SK-N-SH (cell line): Measurements from ENCODE around the gene CFAP100.
A peak's percentile ranks its signal among the peaks of the same experiment; 100 is the strongest.

Experiments used
- FOXJ3 ChIP-seq: sonication (generic); formaldehyde crosslinking; IDR thresholded peaks from 2 replicates; pipeline ENCODE4 v1.5.1; 2020; ENCODE audit warnings: mild to moderate bottlenecking, missing genetic modification reagents
- PBX3 ChIP-seq: IDR thresholded peaks from 2 replicates; pipeline ENCODE4; 2012
- POLR2AphosphoS5 ChIP-seq: IDR thresholded peaks from 2 replicates; pipeline ENCODE4 v1.6.1; 2012; ENCODE audit warnings: low read depth, low read length
- RCOR1 ChIP-seq: fragments of 150-350 bp; IDR thresholded peaks from 2 replicates; pipeline ENCODE4 v1.6.1; 2017; ENCODE audit warnings: antibody characterized with exemption, low read length
- RFX5 ChIP-seq: IDR thresholded peaks from 2 replicates; pipeline ENCODE4 v1.6.1; 2012; ENCODE audit warnings: mild to moderate bottlenecking, improper control_type of control experiment, low read length
- SIN3A ChIP-seq: IDR thresholded peaks from 2 replicates; pipeline ENCODE4 v1.6.1; 2012; ENCODE audit warnings: low read depth, mild to moderate bottlenecking, low read length, moderate library complexity, borderline replicate concordance
- TF ChIP-seq, protein P1 (sequence below): IDR thresholded peaks from 2 replicates; pipeline ENCODE4 v1.6.1; 2012; ENCODE audit warnings: mild to moderate bottlenecking, low read depth, low read length, moderate library complexity
- TF ChIP-seq, protein P2 (sequence below): IDR thresholded peaks from 2 replicates; pipeline ENCODE4 v1.4.0; 2012; ENCODE audit warnings: low read depth, borderline replicate concordance
- TF ChIP-seq, protein P3 (sequence below): fragments of 200-600 bp; sonication (generic); IDR thresholded peaks from 2 replicates; pipeline ENCODE4 v1.6.1; 2017; ENCODE audit warnings: antibody characterized with exemption, mild to moderate bottlenecking, moderate library complexity

- TF ChIP-seq, protein P1, sequence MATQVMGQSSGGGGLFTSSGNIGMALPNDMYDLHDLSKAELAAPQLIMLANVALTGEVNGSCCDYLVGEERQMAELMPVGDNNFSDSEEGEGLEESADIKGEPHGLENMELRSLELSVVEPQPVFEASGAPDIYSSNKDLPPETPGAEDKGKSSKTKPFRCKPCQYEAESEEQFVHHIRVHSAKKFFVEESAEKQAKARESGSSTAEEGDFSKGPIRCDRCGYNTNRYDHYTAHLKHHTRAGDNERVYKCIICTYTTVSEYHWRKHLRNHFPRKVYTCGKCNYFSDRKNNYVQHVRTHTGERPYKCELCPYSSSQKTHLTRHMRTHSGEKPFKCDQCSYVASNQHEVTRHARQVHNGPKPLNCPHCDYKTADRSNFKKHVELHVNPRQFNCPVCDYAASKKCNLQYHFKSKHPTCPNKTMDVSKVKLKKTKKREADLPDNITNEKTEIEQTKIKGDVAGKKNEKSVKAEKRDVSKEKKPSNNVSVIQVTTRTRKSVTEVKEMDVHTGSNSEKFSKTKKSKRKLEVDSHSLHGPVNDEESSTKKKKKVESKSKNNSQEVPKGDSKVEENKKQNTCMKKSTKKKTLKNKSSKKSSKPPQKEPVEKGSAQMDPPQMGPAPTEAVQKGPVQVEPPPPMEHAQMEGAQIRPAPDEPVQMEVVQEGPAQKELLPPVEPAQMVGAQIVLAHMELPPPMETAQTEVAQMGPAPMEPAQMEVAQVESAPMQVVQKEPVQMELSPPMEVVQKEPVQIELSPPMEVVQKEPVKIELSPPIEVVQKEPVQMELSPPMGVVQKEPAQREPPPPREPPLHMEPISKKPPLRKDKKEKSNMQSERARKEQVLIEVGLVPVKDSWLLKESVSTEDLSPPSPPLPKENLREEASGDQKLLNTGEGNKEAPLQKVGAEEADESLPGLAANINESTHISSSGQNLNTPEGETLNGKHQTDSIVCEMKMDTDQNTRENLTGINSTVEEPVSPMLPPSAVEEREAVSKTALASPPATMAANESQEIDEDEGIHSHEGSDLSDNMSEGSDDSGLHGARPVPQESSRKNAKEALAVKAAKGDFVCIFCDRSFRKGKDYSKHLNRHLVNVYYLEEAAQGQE: no peak
- TF ChIP-seq, protein P2, sequence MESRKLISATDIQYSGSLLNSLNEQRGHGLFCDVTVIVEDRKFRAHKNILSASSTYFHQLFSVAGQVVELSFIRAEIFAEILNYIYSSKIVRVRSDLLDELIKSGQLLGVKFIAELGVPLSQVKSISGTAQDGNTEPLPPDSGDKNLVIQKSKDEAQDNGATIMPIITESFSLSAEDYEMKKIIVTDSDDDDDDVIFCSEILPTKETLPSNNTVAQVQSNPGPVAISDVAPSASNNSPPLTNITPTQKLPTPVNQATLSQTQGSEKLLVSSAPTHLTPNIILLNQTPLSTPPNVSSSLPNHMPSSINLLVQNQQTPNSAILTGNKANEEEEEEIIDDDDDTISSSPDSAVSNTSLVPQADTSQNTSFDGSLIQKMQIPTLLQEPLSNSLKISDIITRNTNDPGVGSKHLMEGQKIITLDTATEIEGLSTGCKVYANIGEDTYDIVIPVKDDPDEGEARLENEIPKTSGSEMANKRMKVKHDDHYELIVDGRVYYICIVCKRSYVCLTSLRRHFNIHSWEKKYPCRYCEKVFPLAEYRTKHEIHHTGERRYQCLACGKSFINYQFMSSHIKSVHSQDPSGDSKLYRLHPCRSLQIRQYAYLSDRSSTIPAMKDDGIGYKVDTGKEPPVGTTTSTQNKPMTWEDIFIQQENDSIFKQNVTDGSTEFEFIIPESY: no peak
- TF ChIP-seq, protein P3, sequence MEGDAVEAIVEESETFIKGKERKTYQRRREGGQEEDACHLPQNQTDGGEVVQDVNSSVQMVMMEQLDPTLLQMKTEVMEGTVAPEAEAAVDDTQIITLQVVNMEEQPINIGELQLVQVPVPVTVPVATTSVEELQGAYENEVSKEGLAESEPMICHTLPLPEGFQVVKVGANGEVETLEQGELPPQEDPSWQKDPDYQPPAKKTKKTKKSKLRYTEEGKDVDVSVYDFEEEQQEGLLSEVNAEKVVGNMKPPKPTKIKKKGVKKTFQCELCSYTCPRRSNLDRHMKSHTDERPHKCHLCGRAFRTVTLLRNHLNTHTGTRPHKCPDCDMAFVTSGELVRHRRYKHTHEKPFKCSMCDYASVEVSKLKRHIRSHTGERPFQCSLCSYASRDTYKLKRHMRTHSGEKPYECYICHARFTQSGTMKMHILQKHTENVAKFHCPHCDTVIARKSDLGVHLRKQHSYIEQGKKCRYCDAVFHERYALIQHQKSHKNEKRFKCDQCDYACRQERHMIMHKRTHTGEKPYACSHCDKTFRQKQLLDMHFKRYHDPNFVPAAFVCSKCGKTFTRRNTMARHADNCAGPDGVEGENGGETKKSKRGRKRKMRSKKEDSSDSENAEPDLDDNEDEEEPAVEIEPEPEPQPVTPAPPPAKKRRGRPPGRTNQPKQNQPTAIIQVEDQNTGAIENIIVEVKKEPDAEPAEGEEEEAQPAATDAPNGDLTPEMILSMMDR: no peak
- TF ChIP-seq FOXJ3 (CRISPR knock-in tag) (peak; percentile 81), RFX5 (no peak), PBX3 (no peak), SIN3A (no peak), POLR2AphosphoS5 (no peak), RCOR1 (peak; percentile 70)
Measured at GRCh38 chr3:126355777-126356372, 38.8 kb upstream of the CFAP100 start.
